WERI-Rb-1 (cell line): Measurements from ENCODE around the gene RABIF.
"Not testable (repeated sequence)": the region's sequence is repeated elsewhere in the genome, so short reads cannot be mapped to it uniquely, and the experiment has no call there.

Experiments used
- DNase-seq: peaks from one replicate; pipeline ENCODE4 v3.0.0-alpha.2; 2020
- H3K27ac ChIP-seq: fragments of 250-450 bp; sonication (Bioruptor Pico); 2 replicates; pipeline ENCODE4 v1.5.1; 2020; ENCODE audit warnings: mild to moderate bottlenecking, moderate library complexity
- H3K27me3 ChIP-seq: fragments of 250-450 bp; sonication (Bioruptor Pico); 2 replicates; pipeline ENCODE4 v1.5.1; 2021; ENCODE audit warnings: mild to moderate bottlenecking, low read depth, moderate library complexity; ENCODE audit not compliant: insufficient read depth, severe bottlenecking
- H3K36me3 ChIP-seq: fragments of 250-450 bp; sonication (Bioruptor Pico); 2 replicates; pipeline ENCODE4 v1.5.1; 2020; ENCODE audit warnings: mild to moderate bottlenecking, moderate library complexity
- H3K4me3 ChIP-seq: 2 replicates; pipeline ENCODE4 v1.5.1; 2011; ENCODE audit warnings: low read depth, mild to moderate bottlenecking, control low read depth, low read length
- H3K9me3 ChIP-seq: fragments of 250-450 bp; sonication (Bioruptor Pico); 2 replicates; pipeline ENCODE4 v1.5.1; 2021; ENCODE audit warnings: mild to moderate bottlenecking, moderate library complexity; ENCODE audit not compliant: severe bottlenecking
- CTCF ChIP-seq: IDR thresholded peaks from 2 replicates; pipeline ENCODE4 v1.5.1; 2011; ENCODE audit warnings: low read depth, mild to moderate bottlenecking, control low read depth, inconsistent platforms, low read length

Gene RABIF

GRCh38 chr1:202908998-202909397 is 20.0 kb upstream of the RABIF start:
- no peak overlapping the region for H3K27ac ChIP-seq
- no peak for TF ChIP-seq CTCF
- H3K27me3 ChIP-seq: no peaks in the 10 kb centered on the region
- no peaks in the 10 kb centered on the region for H3K9me3 ChIP-seq
- H3K36me3 ChIP-seq: peaks cover 79% of the 10 kb centered on the region
- no peak overlapping the region for H3K4me3 ChIP-seq
- DNase-seq: no peak

GRCh38 chr1:202905331-202905730 is 16.4 kb upstream of the RABIF start:
- Histone ChIP-seq H3K36me3 (peaks cover 66% of the 10 kb centered on the region), H3K27me3 (no peaks in the 10 kb centered on the region), H3K9me3 (no peaks in the 10 kb centered on the region), H3K4me3 (no peak overlapping the region), H3K27ac (no peak overlapping the region)
- TF ChIP-seq CTCF: no peak
- no peak for DNase-seq

- not testable (repeated sequence) for H3K9me3 ChIP-seq, H3K4me3 ChIP-seq, DNase-seq, H3K27ac ChIP-seq, H3K27me3 ChIP-seq
- peaks cover 61% of the 10 kb centered on the region for H3K36me3 ChIP-seq
Measured at GRCh38 chr1:202903808-202904207, 14.9 kb upstream of the RABIF start.

GRCh38 chr1:202901555-202901954 is 12.6 kb upstream of the RABIF start:
- TF ChIP-seq CTCF: no peak

GRCh38 chr1:202892501-202892900 is 3.6 kb upstream of the RABIF start:
- H3K36me3 ChIP-seq: peaks cover 55% of the 10 kb centered on the region
- H3K27me3 ChIP-seq: no peaks in the 10 kb centered on the region
- DNase-seq: peak; percentile 37
- no peak overlapping the region for H3K27ac ChIP-seq
- no peaks in the 10 kb centered on the region for H3K9me3 ChIP-seq
- no peak for TF ChIP-seq CTCF
- H3K4me3 ChIP-seq: no peak overlapping the region

More at GRCh38 chr1:202901555-202901954, 12.6 kb upstream of the RABIF start:
- DNase-seq: no peak
- Histone ChIP-seq H3K36me3 (peaks cover 53% of the 10 kb centered on the region), H3K9me3 (no peaks in the 10 kb centered on the region), H3K4me3 (no peak overlapping the region), H3K27me3 (no peaks in the 10 kb centered on the region), H3K27ac (no peak overlapping the region)

- Histone ChIP-seq H3K9me3 (no peaks in the 10 kb centered on the region), H3K27ac (no peak overlapping the region), H3K36me3 (peaks cover 37% of the 10 kb centered on the region), H3K27me3 (no peaks in the 10 kb centered on the region), H3K4me3 (no peak overlapping the region)
- TF ChIP-seq CTCF: no peak
- DNase-seq: no peak
Measured at GRCh38 chr1:202890392-202890791, 1.4 kb upstream of the RABIF start.
